Panc1 (cell line): Measurements from ENCODE around the gene DEK. TPM values are rescaled to one million over a fixed set of nuclear protein-coding genes. Genes with fewer than 3 reads are reported as not detected.
"Not testable (repeated sequence)": the region's sequence is repeated elsewhere in the genome, so short reads cannot be mapped to it uniquely, and the experiment has no call there.

ENCODE experiments used
- ATAC-seq: fragments of 200-7000 bp; cut with Tn5 transposase; 2 replicates; pipeline ENCODE4 v1.9.1; 2020; ENCODE audit warnings: mild to moderate bottlenecking, moderate library complexity
- BruUV-seq: library from RNA; stranded (reverse); fragments of 400-500 nt; replicated peaks from 2 replicates; lab custom pipeline; 2021; lab: Mats Ljungman, UMichigan
- CTCF ChIA-PET: fragments of 300-600 bp; sonication (Branson Sonifier 250); formaldehyde crosslinking; loops from one replicate; lab custom pipeline; 2022; ENCODE audit warnings: antibody characterized with exemption; lab: Charles Lee
- POLR2A ChIA-PET: fragments of 300-600 bp; sonication (Branson Sonifier 250); formaldehyde crosslinking; loops from one replicate; lab custom pipeline; 2022; ENCODE audit warnings: antibody characterized with exemption; lab: Charles Lee
- DNase-seq: peaks from one replicate; pipeline ENCODE4 v3.0.0-alpha.2; 2010; ENCODE audit warnings: low read depth, low spot score
- H3K27ac ChIP-seq: 2 replicates; pipeline ENCODE4 v1.5.1; 2011; ENCODE audit warnings: mild to moderate bottlenecking, low read length, inconsistent platforms
- H3K27me3 ChIP-seq: fragments of 200-500 bp; sonication (Bioruptor generic); 2 replicates; pipeline ENCODE4 v1.6.0; 2014; ENCODE audit warnings: low read length, inconsistent platforms; ENCODE audit not compliant: control insufficient read depth, insufficient read depth
- H3K36me3 ChIP-seq: fragments of 200-500 bp; sonication (Bioruptor generic); 2 replicates; pipeline ENCODE4 v1.5.1; 2014; ENCODE audit warnings: inconsistent platforms, mild to moderate bottlenecking, low read length, moderate library complexity; ENCODE audit not compliant: control insufficient read depth, insufficient read depth
- H3K4me1 ChIP-seq: 2 replicates; pipeline ENCODE4 v1.5.1; 2011; ENCODE audit warnings: inconsistent platforms, mild to moderate bottlenecking, low read length, moderate library complexity; ENCODE audit not compliant: control insufficient read depth, insufficient read depth
- H3K4me3 ChIP-seq, 2 experiments: 2 replicates each; pipeline ENCODE4 v1.5.1; 2011 to 2012; ENCODE audit warnings: low read depth in 2 of 2, low read length in 2 of 2, mild to moderate bottlenecking in 2 of 2, inconsistent platforms in 1 of 2, moderate library complexity in 1 of 2
- H3K9me3 ChIP-seq: fragments of 200-500 bp; sonication (Bioruptor generic); 2 replicates; pipeline ENCODE4 v1.5.1; 2014; ENCODE audit warnings: low read depth, mild to moderate bottlenecking, inconsistent platforms, low read length, moderate library complexity; ENCODE audit not compliant: control insufficient read depth, insufficient read depth
- REST ChIP-seq, 2 experiments: IDR thresholded peaks; 2 replicates each; pipeline ENCODE4 v1.6.1; 2011 to 2012; ENCODE audit warnings: low read depth in 2 of 2, control low read depth in 1 of 2, low read length in 1 of 2, mild to moderate bottlenecking in 1 of 2, moderate library complexity in 1 of 2; ENCODE audit not compliant: insufficient read depth in 1 of 2
- SIN3A ChIP-seq: IDR thresholded peaks from 2 replicates; pipeline ENCODE4 v1.6.1; 2012; ENCODE audit warnings: low read depth, mild to moderate bottlenecking, low read length, moderate library complexity, borderline replicate concordance; ENCODE audit not compliant: insufficient read depth
- TCF7L2 ChIP-seq: IDR thresholded peaks from 2 replicates; pipeline ENCODE4 v1.6.1; 2011; ENCODE audit warnings: mild to moderate bottlenecking, low read depth, low read length, inconsistent platforms
- in situ Hi-C: cut with HindIII; loops from 2 replicates; pipeline ENCODE4 v1.10.0; 2016; ENCODE audit warnings: low sequenced_read_pairs, low pct_unique_long_range_greater_than_20kb
- intact Hi-C: fragments of 100-400 bp; cut with micrococcal nuclease; formaldehyde crosslinking; loops from one replicate; pipeline ENCODE4 v1.10.0; 2022; ENCODE audit not compliant: unreplicated experiment
- total RNA-seq: library from RNA; stranded (reverse); gene quantifications from one replicate; pipeline ENCODE4 v1.2.1, GENCODE V29; 2021; ENCODE audit not compliant: unreplicated experiment
- TF ChIP-seq, protein P1 (sequence below): fragments of 450-650 bp; IDR thresholded peaks from 2 replicates; pipeline ENCODE4 v1.5.1; 2017; ENCODE audit warnings: mild to moderate bottlenecking

DEK gene
- total RNA-seq, 1 experiment from 2014 or later, result 177 TPM

GRCh38 chr6:18234564-18234963 is 29.8 kb downstream of the DEK start:
- H3K36me3 ChIP-seq, result peaks cover 21% of the 10 kb centered on the region
- DNase-seq (no peak), ATAC-seq (no peak)
- TF ChIP-seq TCF7L2 (no peak), SIN3A (no peak), REST (IDR thresholded peaks at IDR 0.05; ENCODE audit: insufficient read depth in 1 of 2, low read depth in 2 of 2, low read length in 1 of 2) (no peak)
- TF ChIP-seq, protein P1, sequence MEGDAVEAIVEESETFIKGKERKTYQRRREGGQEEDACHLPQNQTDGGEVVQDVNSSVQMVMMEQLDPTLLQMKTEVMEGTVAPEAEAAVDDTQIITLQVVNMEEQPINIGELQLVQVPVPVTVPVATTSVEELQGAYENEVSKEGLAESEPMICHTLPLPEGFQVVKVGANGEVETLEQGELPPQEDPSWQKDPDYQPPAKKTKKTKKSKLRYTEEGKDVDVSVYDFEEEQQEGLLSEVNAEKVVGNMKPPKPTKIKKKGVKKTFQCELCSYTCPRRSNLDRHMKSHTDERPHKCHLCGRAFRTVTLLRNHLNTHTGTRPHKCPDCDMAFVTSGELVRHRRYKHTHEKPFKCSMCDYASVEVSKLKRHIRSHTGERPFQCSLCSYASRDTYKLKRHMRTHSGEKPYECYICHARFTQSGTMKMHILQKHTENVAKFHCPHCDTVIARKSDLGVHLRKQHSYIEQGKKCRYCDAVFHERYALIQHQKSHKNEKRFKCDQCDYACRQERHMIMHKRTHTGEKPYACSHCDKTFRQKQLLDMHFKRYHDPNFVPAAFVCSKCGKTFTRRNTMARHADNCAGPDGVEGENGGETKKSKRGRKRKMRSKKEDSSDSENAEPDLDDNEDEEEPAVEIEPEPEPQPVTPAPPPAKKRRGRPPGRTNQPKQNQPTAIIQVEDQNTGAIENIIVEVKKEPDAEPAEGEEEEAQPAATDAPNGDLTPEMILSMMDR, result no peak
- no peaks in the 10 kb centered on the region for H3K9me3 ChIP-seq
- H3K4me3 ChIP-seq, result no peak overlapping the region
- intact Hi-C loops, result no loop called here
- H3K4me1 ChIP-seq, result no peaks in the 10 kb centered on the region
- POLR2A ChIA-PET, result no interaction called here
- no peaks in the 10 kb centered on the region for H3K27me3 ChIP-seq
- in situ Hi-C loops, result no loop called here
- H3K27ac ChIP-seq, result no peak overlapping the region
- CTCF ChIA-PET, result no interaction called here
- no TSS peak for BruUV-seq

DNA sequence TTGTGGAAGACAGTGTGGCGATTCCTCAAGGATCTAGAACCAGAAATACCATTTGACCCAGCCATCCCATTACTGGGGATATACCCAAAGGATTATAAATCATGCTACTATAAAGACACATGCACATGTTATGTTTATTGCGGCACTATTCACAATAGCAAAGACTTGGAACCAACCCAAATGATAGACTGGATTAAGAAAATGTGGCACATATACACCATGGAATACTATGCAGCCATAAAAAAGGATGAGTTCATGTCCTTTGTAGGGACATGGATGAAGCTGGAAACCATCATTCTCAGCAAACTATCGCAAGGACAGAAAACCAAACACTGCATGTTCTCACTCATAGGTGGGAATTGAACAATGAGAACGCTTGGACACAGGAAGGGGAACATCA is 30.6 kb downstream of the DEK start:
- ATAC-seq, H3K4me1 ChIP-seq, intact Hi-C loops, H3K9me3 ChIP-seq, H3K27me3 ChIP-seq, H3K27ac ChIP-seq, H3K4me3 ChIP-seq, in situ Hi-C loops, CTCF ChIA-PET, BruUV-seq, DNase-seq, POLR2A ChIA-PET: not testable (repeated sequence)
- H3K36me3 ChIP-seq, result peaks cover 21% of the 10 kb centered on the region

GRCh38 chr6:18231856-18232255 is 32.5 kb downstream of the DEK start:
- POLR2A ChIA-PET, BruUV-seq, H3K9me3 ChIP-seq, H3K27ac ChIP-seq, H3K27me3 ChIP-seq, CTCF ChIA-PET, DNase-seq, H3K4me1 ChIP-seq, ATAC-seq, H3K4me3 ChIP-seq, in situ Hi-C loops, intact Hi-C loops: not testable (repeated sequence)
- peaks cover 29% of the 10 kb centered on the region for H3K36me3 ChIP-seq

DNA sequence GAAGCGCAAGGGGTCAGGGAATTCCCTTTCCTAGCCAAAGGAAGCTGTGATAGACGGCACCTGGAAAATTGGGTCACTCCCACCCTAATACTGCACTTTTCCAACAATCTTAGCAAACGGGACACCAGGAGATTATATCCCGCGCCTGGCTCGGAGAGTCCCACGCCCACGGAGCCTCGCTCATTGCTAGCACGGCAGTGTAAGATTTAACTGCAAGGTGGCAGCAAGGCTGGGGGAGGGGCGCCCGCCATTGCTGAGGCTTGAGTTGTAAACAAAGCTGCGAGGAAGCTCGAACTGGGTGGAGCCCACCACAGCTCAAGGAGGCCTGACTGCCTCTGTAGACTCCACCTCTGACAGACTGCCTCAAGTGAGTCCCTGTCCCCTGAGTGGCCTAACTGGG is 35.7 kb downstream of the DEK start:
- H3K27me3 ChIP-seq, in situ Hi-C loops, H3K4me3 ChIP-seq, CTCF ChIA-PET, ATAC-seq, DNase-seq, POLR2A ChIA-PET, H3K4me1 ChIP-seq, H3K9me3 ChIP-seq, H3K27ac ChIP-seq, BruUV-seq, intact Hi-C loops: not testable (repeated sequence)
- peaks cover 37% of the 10 kb centered on the region for H3K36me3 ChIP-seq

DNA sequence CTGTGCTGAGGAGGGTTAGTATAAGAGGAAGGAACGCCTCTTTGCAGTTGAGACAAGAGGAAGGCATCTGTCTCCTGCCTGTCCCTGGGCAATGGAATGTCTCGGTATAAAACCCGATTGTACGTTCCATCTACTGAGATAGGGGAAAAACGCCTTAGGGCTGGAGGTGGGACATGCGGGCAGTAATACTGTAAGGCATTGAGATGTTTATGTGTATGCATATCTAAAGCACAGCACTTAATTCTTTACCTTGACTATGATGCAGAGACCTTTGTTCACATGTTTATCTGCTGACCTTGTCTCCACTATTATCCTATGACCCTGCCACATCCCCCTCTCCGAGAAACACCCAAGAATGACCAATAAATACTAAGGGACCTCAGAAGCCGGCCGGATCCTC is 37.2 kb downstream of the DEK start:
- H3K27ac ChIP-seq, H3K4me1 ChIP-seq, BruUV-seq, intact Hi-C loops, H3K4me3 ChIP-seq, POLR2A ChIA-PET, ATAC-seq, in situ Hi-C loops, H3K27me3 ChIP-seq, CTCF ChIA-PET, H3K9me3 ChIP-seq, DNase-seq: not testable (repeated sequence)
- peaks cover 51% of the 10 kb centered on the region for H3K36me3 ChIP-seq
